Pulmonary artery endothelial cell (primary cell): ENCODE measurements around the gene CACNG3. TPM values are rescaled to one million over a fixed set of nuclear protein-coding genes. Genes with fewer than 3 reads are reported as not detected.

Experiments
- DNase-seq: peaks from one replicate; pipeline ENCODE4 v3.0.0-alpha.2; 2011; ENCODE audit warnings: low read depth, low spot score
- total RNA-seq: library from RNA; depleted of rRNA; stranded (reverse); fragments of >200 nt; gene quantifications from 2 replicates; pipeline ENCODE4 v1.2.3, GENCODE V29; 2014

CACNG3 gene
- total RNA-seq, 1 donor from 2014 or later, result not detected

DNA sequence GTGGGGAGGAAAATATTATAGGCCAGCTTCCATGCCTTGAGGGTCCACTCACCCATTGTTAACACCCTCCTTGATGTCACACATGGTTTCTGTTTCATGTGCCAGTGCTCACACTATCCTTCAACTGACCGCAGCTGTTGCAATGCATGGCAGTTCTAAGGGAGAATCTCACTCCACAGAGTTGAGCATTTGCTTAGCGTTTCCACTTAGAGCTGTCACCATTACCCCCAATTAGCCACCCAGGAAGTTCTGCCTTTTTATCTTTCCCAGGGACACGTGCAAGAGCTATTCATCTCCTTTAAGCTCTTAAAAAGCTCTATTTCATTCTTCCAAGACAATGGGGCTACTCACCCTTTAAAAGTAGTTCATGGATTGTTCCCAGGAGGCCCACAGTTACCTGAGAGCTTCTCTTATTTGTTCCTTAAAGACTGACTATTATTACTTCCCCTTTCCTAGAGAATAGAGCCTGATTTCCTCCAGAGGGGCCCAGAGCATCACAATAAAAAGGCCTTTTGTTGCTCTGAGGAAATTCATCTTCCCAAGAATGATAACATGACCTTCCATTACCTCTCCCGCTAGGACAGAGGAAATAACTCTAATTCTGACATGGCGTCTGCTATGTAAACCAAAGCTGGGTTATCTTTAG lies 126.8 kb downstream of the CACNG3 start:
- DNase-seq, result no peak

GRCh38 chr16:24394341-24394740 lies 138.2 kb downstream of the CACNG3 start:
- no peak for DNase-seq

DNA sequence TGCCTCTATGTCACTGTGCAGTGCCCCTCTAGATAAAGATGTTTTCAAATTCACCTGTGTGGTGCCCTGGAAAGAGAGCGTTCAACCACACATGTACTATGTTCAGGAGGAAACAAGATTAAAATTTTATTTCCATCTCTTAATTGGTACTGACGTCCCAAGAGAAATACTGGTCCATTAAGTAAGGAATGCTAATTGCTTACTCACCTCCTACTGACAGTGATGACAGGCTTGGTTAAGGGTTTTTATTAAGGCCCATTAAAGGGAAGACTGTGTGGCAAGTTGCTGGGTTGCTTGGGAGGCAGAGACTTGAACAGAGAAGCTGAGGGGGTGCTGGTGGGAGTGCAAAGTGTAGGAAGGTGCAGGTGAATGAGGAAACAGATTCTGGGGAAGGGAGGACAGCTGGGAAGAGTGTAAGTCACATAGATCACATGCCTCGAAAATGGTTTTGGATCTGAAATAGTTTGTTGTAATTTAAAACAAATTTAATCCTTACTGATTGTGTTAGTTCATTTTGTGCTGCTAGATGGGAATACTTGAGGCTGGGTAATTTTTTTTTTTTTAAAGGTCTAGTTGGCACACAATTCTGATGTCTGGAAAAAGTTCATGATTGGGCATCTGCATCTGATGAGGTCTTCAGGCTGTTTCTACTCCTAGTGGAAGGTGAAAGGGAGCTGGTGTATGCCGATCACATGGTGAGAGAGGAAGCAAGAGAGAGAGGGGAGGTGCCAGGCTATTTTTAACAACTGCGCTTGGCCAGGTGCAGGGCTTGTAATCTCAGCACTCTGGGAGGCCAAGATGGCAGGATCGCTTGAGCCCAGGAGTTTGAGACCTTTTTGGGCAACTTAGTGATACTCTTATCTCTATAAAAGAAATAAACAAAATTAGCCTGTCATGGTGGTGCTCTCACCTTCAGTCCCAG lies 140.5 kb downstream of the CACNG3 start:
- DNase-seq, result no peak

GRCh38 chr16:24409045-24409444 lies 152.9 kb downstream of the CACNG3 start:
- no peak for DNase-seq
